HG02852 (cell line): Measurements from ENCODE around the gene FAHD2B.
"Not testable (repeated sequence)": the region's sequence is repeated elsewhere in the genome, so short reads cannot be mapped to it uniquely, and the experiment has no call there.

Experiments used
- ATAC-seq: cut with Tn5 transposase; IDR thresholded peaks from one replicate; pipeline ENCODE4 v1.9.1; 2021; ENCODE audit warnings: mild to moderate bottlenecking, moderate library complexity; ENCODE audit not compliant: unreplicated experiment

The FAHD2B gene

DNA sequence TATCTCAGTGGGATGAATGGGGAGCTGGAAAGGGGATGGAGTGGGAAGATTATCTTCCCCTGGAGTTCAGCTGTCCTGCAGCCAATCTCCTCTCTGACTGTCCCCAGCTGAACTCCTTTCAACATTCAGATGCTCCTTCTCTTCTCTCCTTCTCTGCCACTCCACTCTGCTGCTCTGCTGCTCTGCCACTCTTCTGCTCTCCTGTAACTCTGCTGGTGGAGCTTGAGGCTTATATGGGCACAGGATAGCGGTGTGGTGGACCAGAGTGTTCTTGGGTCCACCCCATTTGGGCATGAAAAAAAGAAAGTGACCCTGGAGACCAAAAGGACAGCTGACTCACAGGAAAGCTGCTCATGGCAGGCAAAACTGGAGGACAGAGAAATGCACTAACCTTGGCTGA is 26.6 kb downstream of the FAHD2B start:
- ATAC-seq = no peak

DNA sequence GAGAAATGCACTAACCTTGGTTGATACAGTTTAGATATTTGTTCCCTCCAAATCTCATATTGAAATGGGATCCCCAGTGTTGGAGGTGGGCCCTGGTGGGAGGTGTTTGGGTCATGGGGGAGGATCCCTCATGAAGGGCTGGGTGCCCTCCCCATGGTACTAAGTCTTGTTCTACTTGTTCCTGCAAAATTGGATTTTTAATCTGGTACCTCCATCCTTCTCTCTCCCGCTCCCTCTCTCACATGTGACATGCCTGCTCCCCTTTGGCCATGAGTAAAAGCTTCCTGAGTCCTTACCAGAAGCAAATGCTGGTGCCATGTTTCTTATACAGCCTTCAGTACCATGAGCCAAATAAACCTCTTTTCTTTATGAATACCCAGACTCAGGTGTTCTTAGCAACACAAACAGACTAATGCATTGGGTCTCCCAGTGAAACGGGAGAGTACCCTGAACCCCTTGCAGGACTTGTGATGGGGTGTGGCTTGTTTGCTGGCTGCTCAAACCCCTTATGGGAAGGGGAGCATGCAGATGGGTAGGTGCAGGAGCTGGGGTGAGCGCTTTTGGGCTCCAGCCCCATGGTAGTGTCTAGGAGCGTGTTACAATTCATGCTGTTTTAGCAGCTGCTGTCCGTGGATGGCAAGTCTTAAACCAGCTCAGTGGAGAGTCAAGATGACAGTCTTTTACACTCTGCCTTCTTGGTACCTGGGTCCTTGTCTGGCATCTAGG is 27.2 kb downstream of the FAHD2B start:
- no peak for ATAC-seq

DNA sequence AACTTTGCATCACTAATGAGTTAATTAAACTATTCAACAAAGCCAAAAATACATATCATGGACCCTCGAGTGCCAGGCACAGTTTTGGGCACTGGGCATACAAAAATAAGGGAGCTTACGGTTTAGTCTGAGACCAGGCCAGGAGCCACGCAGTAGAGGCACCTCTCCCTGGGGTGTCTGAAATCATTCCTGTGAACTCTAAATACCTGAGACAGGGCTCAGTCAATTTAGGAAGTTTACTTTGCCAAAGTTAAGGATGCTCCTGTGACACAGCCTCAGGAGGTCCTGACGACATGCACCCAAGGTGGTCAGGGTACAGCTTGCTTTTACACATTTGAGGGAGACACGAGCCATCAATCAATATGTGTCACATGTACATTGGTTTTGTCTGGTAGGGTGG is 28.7 kb downstream of the FAHD2B start:
- not testable (repeated sequence) for ATAC-seq

DNA sequence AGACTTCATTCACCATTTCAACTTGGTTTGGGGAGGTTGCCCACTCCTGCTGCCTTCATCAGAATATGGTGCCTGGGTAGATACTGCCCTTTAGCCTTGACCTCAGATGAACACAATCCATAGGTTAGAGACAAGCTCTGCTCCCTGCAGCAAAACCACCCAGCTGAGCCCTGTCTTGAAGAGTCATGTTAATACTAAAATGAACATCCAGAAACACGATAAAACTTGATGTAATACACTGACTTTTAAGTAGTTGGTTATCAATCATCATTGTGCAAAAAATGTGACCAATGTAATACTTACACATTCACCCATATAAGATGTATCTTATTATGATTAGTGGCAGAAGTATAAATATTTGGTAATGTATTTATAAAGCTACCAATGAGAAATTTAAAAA is 32.7 kb downstream of the FAHD2B start:
- ATAC-seq = not testable (repeated sequence)

DNA sequence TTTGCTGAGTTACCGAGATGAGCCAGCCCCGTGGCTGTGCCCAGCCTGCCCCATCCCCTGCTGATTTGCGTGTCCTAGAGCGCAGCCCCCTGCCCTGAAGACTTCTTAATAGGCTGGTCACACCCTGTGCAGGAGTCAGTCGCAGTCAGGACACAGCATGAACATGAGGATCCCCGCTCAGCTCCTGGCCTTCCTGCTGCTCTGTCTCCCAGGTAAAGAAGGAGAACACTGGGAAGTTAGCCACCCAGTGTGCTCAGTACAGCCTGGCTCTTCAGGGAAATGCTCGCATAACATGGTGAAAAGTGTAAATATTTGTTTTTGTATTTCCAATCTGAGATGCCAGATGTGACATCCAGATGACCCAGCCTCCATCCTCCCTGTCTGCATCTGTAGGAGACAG is 34.9 kb downstream of the FAHD2B start:
- ATAC-seq = not testable (repeated sequence)

DNA sequence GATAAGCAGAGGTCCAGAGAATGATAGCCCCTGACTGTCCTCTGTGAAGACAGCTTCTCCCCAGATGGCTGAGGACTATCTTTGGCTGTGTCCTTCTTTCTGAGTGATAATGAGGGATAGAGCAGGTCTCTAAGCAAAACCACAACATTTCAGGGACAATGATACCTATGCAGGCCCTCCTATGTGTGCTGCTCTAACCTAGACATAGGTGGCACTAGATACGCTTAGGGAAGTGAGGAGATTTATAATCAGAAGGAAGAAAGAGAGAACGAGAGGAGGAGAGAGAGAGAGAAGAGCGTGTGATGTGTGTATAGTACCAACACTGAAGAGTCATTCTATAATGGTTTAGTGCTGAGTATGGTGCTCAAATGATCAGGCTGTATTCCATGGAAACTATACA is 38.5 kb downstream of the FAHD2B start:
- not testable (repeated sequence) for ATAC-seq

DNA sequence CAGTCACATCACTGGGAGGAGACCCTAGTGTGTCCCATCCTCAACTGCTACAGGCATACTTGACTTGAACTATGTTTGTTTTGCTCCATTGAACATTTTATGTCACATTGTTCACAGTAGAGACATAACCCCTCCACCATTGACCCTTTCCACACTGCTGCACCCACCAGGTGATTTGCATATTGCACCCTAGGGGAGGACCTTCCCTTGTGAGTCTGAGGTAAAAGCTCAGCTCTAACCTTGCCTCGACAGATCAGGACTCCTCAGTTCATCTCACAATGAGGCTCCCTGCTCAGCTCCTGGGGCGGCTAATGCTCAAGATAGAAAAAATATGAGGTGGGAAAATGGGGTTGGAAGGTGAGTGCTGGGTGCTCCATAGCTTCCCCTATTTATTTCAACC is 44.6 kb downstream of the FAHD2B start:
- not testable (repeated sequence) for ATAC-seq

DNA sequence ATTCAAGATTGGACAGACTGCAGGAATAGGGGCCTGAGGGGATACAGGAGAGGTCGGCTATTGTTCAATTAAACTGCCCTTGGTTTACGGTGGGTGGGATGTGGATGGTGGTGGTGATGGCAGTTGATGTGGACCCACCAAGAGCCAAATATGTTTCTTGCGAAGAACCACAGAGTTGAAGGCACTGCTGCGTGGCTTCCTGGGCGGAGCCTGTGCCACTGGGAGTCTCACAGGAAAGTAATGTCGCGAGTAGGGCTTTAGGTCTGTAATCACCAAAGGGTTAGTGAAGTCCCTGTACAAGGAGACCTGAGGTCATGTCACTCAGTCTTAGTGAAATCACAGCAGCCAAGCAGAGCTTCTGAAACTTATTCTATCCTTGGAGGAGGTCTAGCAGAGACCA is 46.2 kb downstream of the FAHD2B start:
- ATAC-seq = not testable (repeated sequence)

DNA sequence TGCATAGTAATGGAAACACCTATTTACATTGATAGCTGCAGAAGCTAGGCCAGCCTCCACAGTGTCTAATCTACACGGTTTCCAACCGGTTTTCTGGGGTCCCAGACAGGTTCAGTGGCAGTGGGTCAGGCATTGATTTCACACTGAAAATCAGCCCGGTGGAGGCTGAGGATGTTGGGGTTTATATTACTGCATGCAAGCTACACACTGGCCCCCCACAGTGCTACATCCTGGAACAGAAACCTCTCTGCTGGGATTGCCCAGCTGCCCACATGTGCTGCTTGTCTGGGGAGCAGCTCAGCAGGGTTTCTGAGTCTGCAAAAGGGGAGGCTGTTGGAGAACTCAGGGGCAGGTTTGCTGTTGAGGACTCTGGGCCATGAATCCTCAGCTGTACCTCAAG is 48.0 kb downstream of the FAHD2B start:
- ATAC-seq = not testable (repeated sequence)

DNA sequence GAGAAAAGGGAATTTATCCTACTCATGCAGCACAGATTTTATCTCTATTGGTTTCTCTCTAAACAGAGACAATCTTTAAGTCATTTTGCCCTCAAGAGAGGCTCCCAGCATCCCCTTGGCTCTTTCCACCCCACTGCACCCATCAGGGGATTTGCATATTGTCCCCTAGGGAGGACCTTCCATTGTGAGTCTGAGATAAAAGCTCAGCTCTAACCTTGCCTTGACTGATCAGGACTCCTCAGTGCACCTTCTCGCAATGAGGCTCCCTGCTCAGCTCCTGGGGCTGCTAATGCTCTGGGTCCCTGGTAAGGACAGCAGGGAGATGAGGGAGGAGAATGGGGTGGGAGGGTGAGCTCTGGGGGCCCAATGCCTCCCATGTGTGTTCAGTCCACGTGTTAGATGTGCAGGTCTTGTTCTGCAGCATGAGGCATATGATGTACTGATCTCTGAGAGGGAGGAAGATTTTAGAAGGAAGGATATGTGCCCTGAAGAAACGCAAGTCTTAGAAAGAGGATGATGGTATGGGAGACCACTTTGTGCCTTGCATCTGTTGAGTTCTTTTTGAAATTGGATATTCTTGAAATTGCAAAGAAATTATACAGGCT is 48.7 kb downstream of the FAHD2B start:
- ATAC-seq = not testable (repeated sequence)
